IPS-NIHi7 (cell line): ENCODE measurements around the gene TMEM184B.

Experiments
- DNase-seq: peaks from one replicate; pipeline ENCODE4 v3.0.0; 2012; ENCODE audit warnings: mixed read lengths; ENCODE audit errors: extremely low spot score

Gene TMEM184B

GRCh38 chr22:38308791-38309498, 36.1 kb upstream of the TMEM184B start:
- no peak for DNase-seq

- DNase-seq, result peak; percentile 76
These were observed 33.0 kb upstream of the TMEM184B start for GRCh38 chr22:38305471-38306448.

- no peak for DNase-seq
These were observed 31.7 kb upstream of the TMEM184B start for GRCh38 chr22:38304526-38304925.

GRCh38 chr22:38303974-38304373, 31.2 kb upstream of the TMEM184B start:
- DNase-seq, result no peak

GRCh38 chr22:38302906-38303305, 30.1 kb upstream of the TMEM184B start:
- DNase-seq, result no peak

- DNase-seq, result no peak
These were observed 28.1 kb upstream of the TMEM184B start for GRCh38 chr22:38300946-38301345.

- DNase-seq, result no peak
These were observed 27.6 kb upstream of the TMEM184B start for GRCh38 chr22:38300197-38300945.

- no peak for DNase-seq
These were observed 26.9 kb upstream of the TMEM184B start for GRCh38 chr22:38299770-38300102.

GRCh38 chr22:38298312-38299005, 25.6 kb upstream of the TMEM184B start:
- DNase-seq, result peak; percentile 73

GRCh38 chr22:38296372-38296771, 23.6 kb upstream of the TMEM184B start:
- DNase-seq, result no peak

GRCh38 chr22:38295863-38296262, 23.1 kb upstream of the TMEM184B start:
- no peak for DNase-seq

- no peak for DNase-seq
These were observed 22.5 kb upstream of the TMEM184B start for GRCh38 chr22:38295339-38295738.

GRCh38 chr22:38294193-38294592, 21.4 kb upstream of the TMEM184B start:
- DNase-seq, result no peak

GRCh38 chr22:38292694-38293093, 19.9 kb upstream of the TMEM184B start:
- DNase-seq, result no peak

- no peak for DNase-seq
These were observed 18.5 kb upstream of the TMEM184B start for GRCh38 chr22:38291201-38291777.

GRCh38 chr22:38290347-38290746, 17.5 kb upstream of the TMEM184B start:
- DNase-seq, result no peak

GRCh38 chr22:38289583-38290082, 16.8 kb upstream of the TMEM184B start:
- DNase-seq, result no peak

- no peak for DNase-seq
These were observed 14.3 kb upstream of the TMEM184B start for GRCh38 chr22:38286915-38287669.

- DNase-seq, result no peak
These were observed 12.2 kb upstream of the TMEM184B start for GRCh38 chr22:38285018-38285417.

GRCh38 chr22:38284042-38284402, 11.2 kb upstream of the TMEM184B start:
- no peak for DNase-seq
